Activated CD4-positive, alpha-beta T cell treated with anti-CD3 and anti-CD28 coated beads for 4 hours (primary cell): ENCODE measurements around the gene GLT1D1.

Source experiments
- DNase-seq, 2 donors: peaks; one replicate each; pipeline ENCODE4 v3.0.0-alpha.2; 2020

Gene GLT1D1

GRCh38 chr12:128856035-128856790 is 2.9 kb downstream of the GLT1D1 start:
- no peak for DNase-seq

- no peak for DNase-seq
Observed at GRCh38 chr12:128856791-128857078, 3.5 kb downstream of the GLT1D1 start.

- DNase-seq, result no peak
Observed at GRCh38 chr12:128857133-128857763, 4.0 kb downstream of the GLT1D1 start.

GRCh38 chr12:128859311-128859710 is 6.0 kb downstream of the GLT1D1 start:
- no peak for DNase-seq

GRCh38 chr12:128861226-128862016 is 8.1 kb downstream of the GLT1D1 start:
- no peak for DNase-seq

GRCh38 chr12:128863957-128864356 is 10.7 kb downstream of the GLT1D1 start:
- no peak for DNase-seq

- DNase-seq, result no peak
Observed at GRCh38 chr12:128864516-128865186, 11.4 kb downstream of the GLT1D1 start.

- DNase-seq, result no peak
Observed at GRCh38 chr12:128867466-128867865, 14.2 kb downstream of the GLT1D1 start.

GRCh38 chr12:128871516-128871892 is 18.2 kb downstream of the GLT1D1 start:
- no peak for DNase-seq

GRCh38 chr12:128872303-128872702 is 19.0 kb downstream of the GLT1D1 start:
- DNase-seq, result no peak

- no peak for DNase-seq
Observed at GRCh38 chr12:128876559-128876958, 23.3 kb downstream of the GLT1D1 start.

GRCh38 chr12:128879898-128880764 is 26.9 kb downstream of the GLT1D1 start:
- no peak for DNase-seq

GRCh38 chr12:128891856-128892255 is 38.6 kb downstream of the GLT1D1 start:
- DNase-seq, result no peak

GRCh38 chr12:128903236-128903635 is 50.0 kb downstream of the GLT1D1 start:
- no peak for DNase-seq

- no peak for DNase-seq
Observed at GRCh38 chr12:128905003-128905544, 51.8 kb downstream of the GLT1D1 start.

- no peak for DNase-seq
Observed at GRCh38 chr12:128906485-128907137, 53.3 kb downstream of the GLT1D1 start.

- no peak for DNase-seq
Observed at GRCh38 chr12:128908254-128908653, 55.0 kb downstream of the GLT1D1 start.

GRCh38 chr12:128909653-128910052 is 56.4 kb downstream of the GLT1D1 start:
- no peak for DNase-seq

GRCh38 chr12:128910629-128911028 is 57.4 kb downstream of the GLT1D1 start:
- no peak for DNase-seq

GRCh38 chr12:128911861-128912260 is 58.6 kb downstream of the GLT1D1 start:
- DNase-seq, result no peak

GRCh38 chr12:128914908-128915563 is 61.8 kb downstream of the GLT1D1 start:
- no peak for DNase-seq
